GM12878 (cell line): ENCODE measurements around the gene PSAP. TPM values are rescaled to one million over a fixed set of nuclear protein-coding genes. Genes with fewer than 3 reads are reported as not detected.

Experiments
- ATAC-seq: fragments of 200-7000 bp; cut with Tn5 transposase; 3 replicates; pipeline ENCODE4 v1.9.1; 2020; ENCODE audit warnings: mild to moderate bottlenecking, moderate library complexity
- BruUV-seq: library from RNA; stranded (reverse); fragments of 400-500 nt; replicated peaks from 2 replicates; lab custom pipeline; 2021; lab: Mats Ljungman, UMichigan
- CTCF ChIA-PET: fragments of 300-600 bp; sonication (Branson Sonifier 250); formaldehyde crosslinking; extraction: SDS; loops from one replicate; lab custom pipeline; 2021; ENCODE audit warnings: inconsistent platforms; lab: Yijun Ruan, JAX
- POLR2A ChIA-PET: fragments of 350-600 bp; formaldehyde crosslinking; extraction: SDS; loops from one replicate; lab custom pipeline; 2021; ENCODE audit warnings: inconsistent platforms; lab: Charles Lee
- RAD21 ChIA-PET: fragments of 300-600 bp; sonication (Branson Sonifier 250); formaldehyde crosslinking; loops from one replicate; lab custom pipeline; 2023; ENCODE audit warnings: antibody characterized with exemption; ENCODE audit not compliant: unreplicated experiment; lab: Charles Lee
- SMC1A ChIA-PET: fragments of 300-600 bp; sonication (Branson Sonifier 250); formaldehyde crosslinking; loops from one replicate; lab custom pipeline; 2023; ENCODE audit not compliant: unreplicated experiment, uncharacterized antibody; lab: Charles Lee
- DNase-seq: peaks from one replicate; pipeline ENCODE4 v3.0.0-alpha.2; 2011; ENCODE audit warnings: low read depth, low spot score
- FAIRE-seq: peaks from 3 replicates; lab custom pipeline; 2011; peaks lifted over from hg19 to GRCh38; lab: Jason Lieb, UNC
- H2AFZ ChIP-seq: 2 replicates; pipeline ENCODE4 v1.6.0; 2011; ENCODE audit warnings: low read depth, low read length, control low read depth; ENCODE audit not compliant: control insufficient read depth
- H3K27ac ChIP-seq: 2 replicates; pipeline ENCODE4 v1.5.1; 2011; ENCODE audit warnings: control low read depth; ENCODE audit not compliant: control insufficient read depth, insufficient read depth
- H3K27me3 ChIP-seq, 2 experiments: replicated peaks in 1 of 2; 2 replicates each; pipeline versions ENCODE4 v1.6.0 to v1.6.1; 2011; ENCODE audit warnings: low read length in 1 of 2; ENCODE audit not compliant: control insufficient read depth in 2 of 2, insufficient read depth in 2 of 2
- H3K36me3 ChIP-seq, 2 experiments: 2 replicates each; pipeline ENCODE4 v1.5.1; 2011; ENCODE audit warnings: low read length in 1 of 2; ENCODE audit not compliant: control insufficient read depth in 2 of 2, insufficient read depth in 2 of 2
- H3K4me1 ChIP-seq: 2 replicates; pipeline ENCODE4 v1.6.1; 2011; ENCODE audit warnings: mild to moderate bottlenecking, low read length, moderate library complexity, mixed read lengths; ENCODE audit not compliant: control insufficient read depth, insufficient read depth
- H3K4me2 ChIP-seq: 2 replicates; pipeline ENCODE4 v1.6.0; 2011; ENCODE audit warnings: control low read depth; ENCODE audit not compliant: control insufficient read depth, insufficient read depth
- H3K4me3 ChIP-seq: fragments of 200-600 bp; sonication (generic); 2 replicates; pipeline ENCODE4 v1.5.1; 2016
- H3K79me2 ChIP-seq: 2 replicates; pipeline ENCODE4 v1.6.0; 2011; ENCODE audit warnings: low read length; ENCODE audit not compliant: control insufficient read depth, insufficient read depth
- H3K9ac ChIP-seq: 2 replicates; pipeline ENCODE4 v1.8.0; 2011; ENCODE audit warnings: low read length, control low read depth, mixed read lengths; ENCODE audit not compliant: control insufficient read depth, insufficient read depth
- H3K9me3 ChIP-seq: replicated peaks from 3 replicates; pipeline ENCODE4 v1.5.1; 2011; ENCODE audit warnings: mild to moderate bottlenecking, low read length; ENCODE audit not compliant: control insufficient read depth, insufficient read depth
- H4K20me1 ChIP-seq: 2 replicates; pipeline ENCODE4 v1.6.0; 2011; ENCODE audit not compliant: control insufficient read depth, insufficient read depth
- EED ChIP-seq: sonication (generic); IDR thresholded peaks from 2 replicates; pipeline ENCODE4 v1.6.1; 2016; ENCODE audit warnings: antibody characterized with exemption, low read depth
- EP300 ChIP-seq, 2 experiments: fragments of 150-350 bp in 1 of 2; IDR thresholded peaks; 2 replicates each; pipeline ENCODE4 v1.6.1; 2011 to 2012; ENCODE audit warnings: low read depth in 2 of 2, low read length in 2 of 2, borderline replicate concordance in 1 of 2, improper control_type of control experiment in 1 of 2, inconsistent platforms in 1 of 2; ENCODE audit not compliant: control insufficient read depth in 1 of 2
- NR2F1 ChIP-seq: fragments of 450-650 bp; conservative IDR thresholded peaks from 2 replicates; pipeline ENCODE4 v1.6.1; 2017; ENCODE audit warnings: mild to moderate bottlenecking
- SRF ChIP-seq, 2 experiments: IDR thresholded peaks; 2 replicates each; pipeline ENCODE4 v1.6.1; 2011; ENCODE audit warnings: low read depth in 2 of 2, low read length in 2 of 2, mild to moderate bottlenecking in 1 of 2, moderate library complexity in 1 of 2
- ZNF24 ChIP-seq: fragments of 450-650 bp; IDR thresholded peaks from 2 replicates; pipeline ENCODE4 v1.6.1; 2017; ENCODE audit warnings: antibody characterized with exemption, mild to moderate bottlenecking
- ZNF274 ChIP-seq: IDR thresholded peaks from one replicate; pipeline ENCODE4 v1.8.0; 2011; ENCODE audit not compliant: insufficient read length, insufficient read depth
- ZZZ3 ChIP-seq: IDR thresholded peaks from 2 replicates; pipeline ENCODE4 v1.6.1; 2011; ENCODE audit warnings: low read depth; ENCODE audit not compliant: control insufficient read depth, insufficient read length
- WGBS: methylation state at CpG from one replicate; pipeline ENCODE4 v1.1.6; 2016; ENCODE audit warnings: low lambda C conversion rate; ENCODE audit not compliant: insufficient replicate concordance, insufficient coverage; ENCODE audit errors: missing lambda C conversion rate; 5-methylcytosine and 5-hydroxymethylcytosine counted together
- in situ Hi-C: fragments of 300-500 bp; cut with MboI; formaldehyde crosslinking; loops from 9 replicates; pipeline ENCODE4 v1.14.3; 2018; ENCODE audit warnings: mixed read lengths
- intact Hi-C: fragments of 100-400 bp; cut with micrococcal nuclease; formaldehyde crosslinking; loops from one replicate; pipeline ENCODE4 v1.14.2; 2022; ENCODE audit not compliant: unreplicated experiment
- polyA plus RNA-seq, 11 experiments: library from polyadenylated mRNA; depleted of rRNA in 4 of 11; unstranded in 6 of 11; stranded (reverse) in 5 of 11; fragments of >200 nt; fragmentation: Nextera tagmentation in 4 of 11; fragmentation: Illumina TruSeq in 1 of 11; extraction: Ambion mirVana in 4 of 11; extraction: Trizol in 1 of 11; gene quantifications; 1 replicate in 1 of 11; 2 replicates in 10 of 11; pipeline versions ENCODE4 v1.2.1 to v1.2.3, GENCODE V29; 2011 to 2016; ENCODE audit warnings: inconsistent platforms in 2 of 11, missing spikeins in 2 of 11, low read depth in 1 of 11
- total RNA-seq, 4 experiments: library from RNA; depleted of rRNA in 3 of 4; stranded (reverse); fragments of >200 nt in 3 of 4; fragmentation: Illumina TruSeq in 1 of 4; extraction: Trizol in 1 of 4; gene quantifications; 2 replicates each; pipeline versions ENCODE4 v1.2.1 to v1.2.3, GENCODE V29; 2013 to 2021
- TF ChIP-seq, protein P1 (sequence below): IDR thresholded peaks from 2 replicates; pipeline ENCODE4 v1.6.1; 2012; ENCODE audit warnings: low read depth, low read length, improper control_type of control experiment

Gene PSAP
- total and polyA plus RNA-seq, 10 of the 15 experiments (the other 5 are each of a cell fraction or from before 2014, with no cell fraction given): 178 to 336 (median 286) TPM

DNA sequence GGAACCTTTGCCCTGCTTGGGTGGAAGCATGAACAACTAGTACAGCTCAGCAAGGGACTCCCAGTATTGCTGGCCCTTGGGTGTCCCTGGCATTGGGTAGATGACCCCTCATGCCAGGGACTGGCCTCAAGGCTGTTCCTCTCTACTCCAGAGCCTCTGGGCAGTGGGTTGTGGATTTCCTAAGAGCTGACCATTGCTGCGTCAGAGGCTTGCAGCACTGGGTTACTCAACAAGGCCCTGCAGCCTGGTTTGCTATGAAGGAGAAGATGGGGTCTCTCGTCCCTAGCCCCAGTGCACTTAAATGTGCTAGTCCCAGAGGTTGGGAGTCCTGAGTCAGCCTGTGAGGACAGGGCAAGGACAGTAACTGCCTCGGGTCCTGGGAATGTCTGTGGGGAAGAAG lies 80.3 kb downstream of the PSAP start:
- TF ChIP-seq ZZZ3 (no peak), ZNF24 (no peak), EED (no peak)
- FAIRE-seq (no peak), ATAC-seq (no peak), DNase-seq (no peak)
- Histone ChIP-seq H3K9ac (peak overlapping the region; percentile 15; the same call in 1 of the 2 replicates), H3K79me2 (peaks cover 23% of the 10 kb centered on the region), H4K20me1 (no peaks in the 10 kb centered on the region), H3K4me3 (no peak overlapping the region), H3K9me3 (no peaks in the 10 kb centered on the region), H3K4me2 (peak overlapping the region; percentile 99), H2AFZ (no peak overlapping the region), H3K27ac (peak overlapping the region; percentile 94; the same call in 1 of the 2 replicates), H3K27me3 (no peaks in the 10 kb centered on the region), H3K4me1 (peaks cover 61% of the 10 kb centered on the region), H3K36me3 (no peaks in the 10 kb centered on the region)
- no TSS peak for BruUV-seq
- WGBS: 60% methylated on average over 3 of the region's 3 CpGs
- CTCF ChIA-PET: interaction anchor here (0.7 to 7.2 kb wide), 4 partner anchors 43 to 126 kb away, joined by 4 to 97 read pairs (median 22); no protein-coding TSS in a partner anchor
- intact Hi-C loops: no loop called here
- SMC1A ChIA-PET: interaction anchor here (0.6 to 4.6 kb wide), 3 partner anchors 45 to 398 kb away, joined by 3 to 33 read pairs (median 31); no protein-coding TSS in a partner anchor
- in situ Hi-C loops: no loop called here
- RAD21 ChIA-PET: interaction anchor here (1.4 kb wide), 1 partner anchor 77 kb away, joined by 3 read pairs; no protein-coding TSS in a partner anchor
- POLR2A ChIA-PET: interaction anchor here (1.0 to 1.5 kb wide), 2 partner anchors 76 to 81 kb away, joined by 4 read pairs; partner anchors contain the start of gene PSAP

DNA sequence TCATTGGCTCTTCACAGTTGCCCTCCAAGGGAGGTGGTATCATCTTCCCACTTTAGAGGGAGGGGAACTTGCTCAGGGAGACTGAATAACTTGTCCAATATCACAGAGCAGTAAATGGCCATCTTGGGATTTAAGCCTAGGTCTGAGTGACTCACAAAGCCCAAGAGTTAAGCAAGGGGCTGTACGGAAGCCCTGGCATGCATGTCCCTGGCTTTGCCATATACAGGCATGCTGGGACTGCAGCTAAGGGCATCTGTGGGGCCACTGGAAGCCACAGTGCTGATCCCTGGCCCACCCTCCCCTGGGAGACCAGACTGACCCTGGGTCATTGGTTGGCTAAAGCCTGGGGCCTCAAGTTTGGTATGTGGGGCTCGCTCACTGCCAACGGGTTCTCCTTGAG lies 80.8 kb downstream of the PSAP start:
- ATAC-seq: no peak
- H3K9me3 ChIP-seq: no peaks in the 10 kb centered on the region
- 98% methylated on average over 3 of the region's 3 CpGs for WGBS
- BruUV-seq: no TSS peak
- peaks cover 56% of the 10 kb centered on the region for H3K4me1 ChIP-seq
- ChIA-PET SMC1A (interaction anchor here (3.9 to 4.6 kb wide), 3 partner anchors 12 to 73 kb away, joined by 21 to 33 read pairs (median 31); no protein-coding TSS in a partner anchor), CTCF (interaction anchor here (0.7 to 7.2 kb wide), 4 partner anchors 61 to 126 kb away, joined by 4 to 97 read pairs (median 6); no protein-coding TSS in a partner anchor), POLR2A (no interaction called here), RAD21 (interaction anchor here (4.0 kb wide), 1 partner anchor 75 kb away, joined by 53 read pairs; no protein-coding TSS in a partner anchor)
- peak overlapping the region; percentile 94 for H3K27ac ChIP-seq
- DNase-seq: no peak
- no peaks in the 10 kb centered on the region for H4K20me1 ChIP-seq
- H3K36me3 ChIP-seq: no peaks in the 10 kb centered on the region
- peaks cover 23% of the 10 kb centered on the region for H3K79me2 ChIP-seq
- intact Hi-C loops: no loop called here
- TF ChIP-seq EP300 (IDR thresholded peaks at IDR 0.05; ENCODE audit: borderline replicate concordance in 1 of 2, control insufficient read depth in 1 of 2, low read depth in 2 of 2, low read length in 2 of 2) (no peak), NR2F1 (no peak), SRF (IDR thresholded peaks at IDR 0.05; ENCODE audit: low read depth in 2 of 2, low read length in 2 of 2) (0 out of 4 replicates have a peak, but pooled peaks of 1 of the 2 experiments have one; percentile 23), ZNF274 (no peak)
- TF ChIP-seq, protein P1, sequence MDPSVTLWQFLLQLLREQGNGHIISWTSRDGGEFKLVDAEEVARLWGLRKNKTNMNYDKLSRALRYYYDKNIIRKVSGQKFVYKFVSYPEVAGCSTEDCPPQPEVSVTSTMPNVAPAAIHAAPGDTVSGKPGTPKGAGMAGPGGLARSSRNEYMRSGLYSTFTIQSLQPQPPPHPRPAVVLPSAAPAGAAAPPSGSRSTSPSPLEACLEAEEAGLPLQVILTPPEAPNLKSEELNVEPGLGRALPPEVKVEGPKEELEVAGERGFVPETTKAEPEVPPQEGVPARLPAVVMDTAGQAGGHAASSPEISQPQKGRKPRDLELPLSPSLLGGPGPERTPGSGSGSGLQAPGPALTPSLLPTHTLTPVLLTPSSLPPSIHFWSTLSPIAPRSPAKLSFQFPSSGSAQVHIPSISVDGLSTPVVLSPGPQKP: no peak
- in situ Hi-C loops: no loop called here
- no peak overlapping the region for H3K4me3 ChIP-seq
- H3K4me2 ChIP-seq: peak overlapping the region; percentile 99; the same call in 1 of the 2 replicates
- no peak overlapping the region for H2AFZ ChIP-seq
- H3K9ac ChIP-seq: 0 out of 2 replicates have a peak overlapping the region, but pooled peaks have one; percentile 51
- no peak for FAIRE-seq
- no peaks in the 10 kb centered on the region for H3K27me3 ChIP-seq
